Fibroblast of lung (primary cell): ENCODE data around the gene SYCN. TPM values are rescaled to one million over a fixed set of nuclear protein-coding genes. Genes with fewer than 3 reads are reported as not detected.

Source experiments
- DNase-seq, 2 donors: peaks; one replicate each; pipeline versions ENCODE4 v3.0.0 to v3.0.0-alpha.2; 2010; ENCODE audit warnings: low read depth in 2 of 2
- H2AFZ ChIP-seq: 2 replicates; pipeline ENCODE4 v1.5.1; 2012; ENCODE audit warnings: low read length, control low read depth, inconsistent platforms
- H3K27ac ChIP-seq: 2 replicates; pipeline ENCODE4 v1.5.1; 2011; ENCODE audit warnings: low read length, control low read depth; ENCODE audit not compliant: insufficient read depth
- H3K27me3 ChIP-seq: 2 replicates; pipeline ENCODE4 v1.5.1; 2011; ENCODE audit warnings: mild to moderate bottlenecking, low read length; ENCODE audit not compliant: control insufficient read depth, insufficient read depth
- H3K36me3 ChIP-seq: 2 replicates; pipeline ENCODE4 v1.5.1; 2011; ENCODE audit warnings: low read length; ENCODE audit not compliant: control insufficient read depth, insufficient read depth
- H3K4me1 ChIP-seq: 2 replicates; pipeline ENCODE4 v1.5.1; 2011; ENCODE audit warnings: low read length; ENCODE audit not compliant: control insufficient read depth, insufficient read depth; ENCODE audit errors: extremely low read depth
- H3K4me2 ChIP-seq: 2 replicates; pipeline ENCODE4 v1.5.1; 2011; ENCODE audit warnings: low read length, control low read depth; ENCODE audit not compliant: insufficient read depth; ENCODE audit errors: extremely low read depth
- H3K4me3 ChIP-seq, 4 experiments: fragments of 200-600 bp in 1 of 4; sonication (generic) in 1 of 4; replicated peaks in 1 of 4; 2 replicates each; pipeline ENCODE4 v1.5.1; 2011 to 2016; ENCODE audit warnings: low read length in 4 of 4, low read depth in 3 of 4, mild to moderate bottlenecking in 3 of 4, control low read depth in 2 of 4, inconsistent platforms in 1 of 4, mixed read lengths in 1 of 4; ENCODE audit not compliant: insufficient read depth in 1 of 4; ENCODE audit errors: control extremely low read depth in 1 of 4
- H3K79me2 ChIP-seq: 2 replicates; pipeline ENCODE4 v1.5.1; 2012; ENCODE audit warnings: mild to moderate bottlenecking, low read length, inconsistent platforms; ENCODE audit not compliant: control insufficient read depth, insufficient read depth
- H3K9ac ChIP-seq: 2 replicates; pipeline ENCODE4 v1.5.1; 2011; ENCODE audit warnings: mild to moderate bottlenecking, low read length, control low read depth; ENCODE audit not compliant: insufficient read depth
- H3K9me3 ChIP-seq: 2 replicates; pipeline ENCODE4 v1.5.1; 2012; ENCODE audit warnings: low read depth, low read length; ENCODE audit not compliant: control insufficient read depth, insufficient read depth
- H4K20me1 ChIP-seq: 2 replicates; pipeline ENCODE4 v1.5.1; 2011; ENCODE audit warnings: low read length; ENCODE audit not compliant: control insufficient read depth, insufficient read depth; ENCODE audit errors: extremely low read depth
- CTCF ChIP-seq, 2 donors: IDR thresholded peaks in 1 of 2; conservative IDR thresholded peaks in 1 of 2; 1 replicate in 1 of 2; 2 replicates in 1 of 2; pipeline ENCODE4 v1.5.1; 2011 to 2012; ENCODE audit warnings: low read length in 2 of 2, control low read depth in 1 of 2, inconsistent platforms in 1 of 2, low read depth in 1 of 2, mild to moderate bottlenecking in 1 of 2
- EZH2 ChIP-seq: IDR thresholded peaks from 2 replicates; pipeline ENCODE4 v1.5.1; 2012; ENCODE audit warnings: low read length, control low read depth, mild to moderate bottlenecking; ENCODE audit errors: missing control alignments
- polyA plus RNA-seq, 2 donors: library from polyadenylated mRNA; depleted of rRNA in 1 of 2; stranded (reverse) in 1 of 2; unstranded in 1 of 2; fragments of >200 nt; gene quantifications; 2 replicates each; pipeline ENCODE4 v1.2.1, GENCODE V29; 2011 to 2012; ENCODE audit warnings: missing spikeins in 1 of 2
- total RNA-seq: library from RNA; depleted of rRNA; stranded (reverse); fragments of >200 nt; gene quantifications from 2 replicates; pipeline ENCODE4 v1.2.1, GENCODE V29; 2014

The SYCN gene
- total and polyA plus RNA-seq, 2 donors (not counting 1 experiment from before 2014, with no cell fraction given): not detected

GRCh38 chr19:39251846-39252245 is 47.8 kb upstream of the SYCN start:
- H3K27ac ChIP-seq: no peak overlapping the region
- no peaks in the 10 kb centered on the region for H3K4me1 ChIP-seq
- H3K36me3 ChIP-seq: no peaks in the 10 kb centered on the region
- TF ChIP-seq EZH2 (no peak), CTCF (conservative IDR thresholded peaks at IDR 0.05 in 1 of 2, IDR thresholded peaks at IDR 0.05 in 1 of 2; ENCODE audit: low read depth in 1 of 2, low read length in 2 of 2) (no peak)
- H3K4me2 ChIP-seq: no peak overlapping the region
- no peak overlapping the region for H3K9ac ChIP-seq
- no peak overlapping the region for H3K4me3 ChIP-seq
- no peaks in the 10 kb centered on the region for H3K9me3 ChIP-seq
- H4K20me1 ChIP-seq: no peaks in the 10 kb centered on the region
- H3K79me2 ChIP-seq: no peaks in the 10 kb centered on the region
- no peak overlapping the region for H2AFZ ChIP-seq
- peaks cover 32% of the 10 kb centered on the region for H3K27me3 ChIP-seq
- DNase-seq: no peak

DNA sequence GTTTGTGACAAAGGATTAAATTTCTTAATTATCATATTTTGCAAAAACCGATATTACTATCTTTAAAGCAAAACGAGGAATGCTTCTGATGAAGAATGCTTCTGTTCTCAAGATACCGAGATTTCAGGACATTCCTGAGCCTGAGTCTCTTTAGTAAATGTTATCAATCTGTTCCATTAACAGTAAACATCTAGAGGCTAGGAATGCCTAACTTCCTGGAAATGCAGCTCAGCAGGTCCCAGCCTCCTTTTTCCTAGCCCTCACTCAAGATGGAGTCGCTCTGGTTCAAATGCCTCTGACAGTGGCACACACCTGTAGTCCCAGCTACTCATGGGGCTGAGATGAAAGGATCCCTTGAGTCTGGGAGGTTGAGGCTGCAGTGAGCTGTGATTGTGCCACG is 47.0 kb upstream of the SYCN start:
- H3K36me3 ChIP-seq: no peaks in the 10 kb centered on the region
- H3K9me3 ChIP-seq: no peaks in the 10 kb centered on the region
- H3K27ac ChIP-seq: no peak overlapping the region
- no peak overlapping the region for H2AFZ ChIP-seq
- H3K4me1 ChIP-seq: no peaks in the 10 kb centered on the region
- H3K4me3 ChIP-seq: no peak overlapping the region
- H3K4me2 ChIP-seq: no peak overlapping the region
- no peak for DNase-seq
- no peaks in the 10 kb centered on the region for H3K79me2 ChIP-seq
- TF ChIP-seq CTCF (conservative IDR thresholded peaks at IDR 0.05 in 1 of 2, IDR thresholded peaks at IDR 0.05 in 1 of 2; ENCODE audit: low read depth in 1 of 2, low read length in 2 of 2): no peak
- TF ChIP-seq EZH2: no peak
- H3K9ac ChIP-seq: no peak overlapping the region
- peaks cover 33% of the 10 kb centered on the region for H3K27me3 ChIP-seq
- H4K20me1 ChIP-seq: no peaks in the 10 kb centered on the region

DNA sequence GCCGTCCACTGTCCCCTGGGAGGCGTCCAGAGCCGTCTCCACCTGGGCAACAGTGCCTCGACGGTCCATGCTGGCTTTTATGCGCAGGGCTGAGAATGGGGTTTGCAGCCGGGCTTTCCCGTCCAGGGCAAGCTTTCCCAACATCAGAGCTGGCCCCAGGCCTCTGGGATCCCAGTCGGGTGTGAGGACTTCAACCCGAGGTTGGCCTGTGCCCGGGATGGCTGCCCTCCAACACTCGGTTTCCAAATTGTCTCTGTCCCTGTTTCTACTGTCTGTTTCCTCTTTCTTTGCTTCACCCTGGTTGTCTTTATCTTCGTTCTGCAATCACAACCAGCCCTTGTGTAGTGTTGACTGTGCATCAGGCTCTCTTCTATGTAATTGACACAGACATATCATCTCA is 44.7 kb upstream of the SYCN start, which contains the start of gene IFNL4:
IFNL4 (minus strand) TSS at position 51 of the 400 bp plus-strand sequence.
- H3K27me3 ChIP-seq: peaks cover 30% of the 10 kb centered on the region
- H4K20me1 ChIP-seq: no peaks in the 10 kb centered on the region
- no peaks in the 10 kb centered on the region for H3K36me3 ChIP-seq
- H3K27ac ChIP-seq: no peak within 1 kb of the TSS
- no peak within 1 kb of the TSS for H3K4me2 ChIP-seq
- TF ChIP-seq EZH2 (no peak), CTCF (conservative IDR thresholded peaks at IDR 0.05 in 1 of 2, IDR thresholded peaks at IDR 0.05 in 1 of 2; ENCODE audit: low read depth in 1 of 2, low read length in 2 of 2) (no peak)
- no peaks in the 10 kb centered on the region for H3K79me2 ChIP-seq
- no peaks in the 10 kb centered on the region for H3K9me3 ChIP-seq
- H3K9ac ChIP-seq: no peak within 1 kb of the TSS
- no peak for DNase-seq
- H3K4me1 ChIP-seq: no peaks in the 10 kb centered on the region
- no peak within 1 kb of the TSS for H3K4me3 ChIP-seq
- no peak within 1 kb of the TSS for H2AFZ ChIP-seq
